ENCODE data around the gene CCL20. TPM values are rescaled to one million over a fixed set of nuclear protein-coding genes. Genes with fewer than 3 reads are reported as not detected.

The CCL20 gene
- total and polyA plus RNA-seq, 2 donors (not counting 3 experiments of a cell fraction or from before 2014, with no cell fraction given) = 0.32 TPM; not detected in 1

DNA sequence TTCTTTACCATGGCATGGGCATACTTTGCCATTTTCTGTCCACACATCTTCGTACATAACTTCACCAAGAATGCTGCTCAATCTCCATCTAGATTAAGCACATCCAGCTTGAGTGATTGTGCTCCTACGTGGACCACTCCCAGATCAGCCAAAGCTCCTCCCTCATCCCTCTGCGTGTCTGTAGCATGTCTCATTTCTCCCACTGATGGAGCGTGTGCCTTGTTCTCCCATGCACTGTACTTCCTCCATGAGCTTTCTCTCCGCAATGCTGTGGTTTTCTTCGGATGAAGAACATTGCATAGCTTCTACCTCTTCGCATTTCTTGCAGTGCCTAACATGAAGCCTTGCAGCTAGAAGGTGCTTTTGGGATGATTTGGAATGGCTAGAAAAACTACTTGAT, 13.5 kb downstream of the CCL20 start:
- no peak overlapping the region for H2AFZ ChIP-seq (ENCODE audit: low read depth, low read length)
- H3K4me2 ChIP-seq (ENCODE audit: insufficient read depth, low read length) = no peak overlapping the region
- dilution Hi-C loops (cut with MboI; ENCODE audit: extremely low pct_ligation_motif_present, low sequenced_read_pairs) = no loop called here

More for the DNA sequence above, 13.5 kb downstream of the CCL20 start:
- Histone ChIP-seq H4K20me1 (replicated peaks; ENCODE audit: control insufficient read depth, extremely low read depth, insufficient read depth, low read length) (no peaks in the 10 kb centered on the region), H3K36me3 (ENCODE audit: control insufficient read depth in 2 of 2, extremely low read depth in 1 of 2, insufficient read depth in 2 of 2, low read length in 2 of 2) (no peaks in the 10 kb centered on the region), H3K9me3 (replicated peaks; ENCODE audit: control insufficient read depth, insufficient read depth, low read length) (no peaks in the 10 kb centered on the region), H3K27ac (ENCODE audit: insufficient read depth, low read depth, low read length) (no peak overlapping the region), H3K4me3 (replicated peaks in 1 of 3; ENCODE audit: insufficient read depth in 1 of 3, low read depth in 1 of 3, low read length in 3 of 3) (no peak overlapping the region), H3K9ac (replicated peaks; ENCODE audit: extremely low read depth, insufficient read depth, low read length) (no peak overlapping the region), H3K27me3 (ENCODE audit: control insufficient read depth in 2 of 2, insufficient read depth in 2 of 2, low read length in 2 of 2) (no peaks in the 10 kb centered on the region), H3K79me2 (ENCODE audit: control insufficient read depth, insufficient read depth, low read length) (no peaks in the 10 kb centered on the region), H3K4me1 (ENCODE audit: control insufficient read depth, extremely low read depth, insufficient read depth, low read length) (no peaks in the 10 kb centered on the region), H3K9me1 (replicated peaks; ENCODE audit: control insufficient read depth, extremely low read depth, insufficient read depth, low read length) (no peaks in the 10 kb centered on the region)
- ChIA-PET CTCF (interaction anchor here (1.2 kb wide), 1 partner anchor 35 kb away, joined by 4 read pairs; no protein-coding TSS in a partner anchor), POLR2A (no interaction called here)
- TF ChIP-seq, protein P1, sequence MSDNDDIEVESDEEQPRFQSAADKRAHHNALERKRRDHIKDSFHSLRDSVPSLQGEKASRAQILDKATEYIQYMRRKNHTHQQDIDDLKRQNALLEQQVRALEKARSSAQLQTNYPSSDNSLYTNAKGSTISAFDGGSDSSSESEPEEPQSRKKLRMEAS (IDR thresholded peaks at IDR 0.05; ENCODE audit: insufficient read depth, insufficient read length) = no peak
- TF ChIP-seq FOS (IDR thresholded peaks at IDR 0.05; ENCODE audit: borderline replicate concordance, insufficient read depth, low read length) = no peak
- TF ChIP-seq POLR2A (IDR thresholded peaks at IDR 0.05; ENCODE audit: low read depth, low read length) = no peak
- no peak for TF ChIP-seq POLR2AphosphoS5 (IDR thresholded peaks at IDR 0.05; ENCODE audit: insufficient read depth, low read depth, low read length)
- TF ChIP-seq EZH2 (IDR thresholded peaks at IDR 0.05; ENCODE audit: borderline replicate concordance, low read depth, low read length, severe bottlenecking) = no peak
- TF ChIP-seq GATA2 (IDR thresholded peaks at IDR 0.05; ENCODE audit: insufficient read depth, insufficient read length, low read depth, low read length) = no peak
- TF ChIP-seq JUN (IDR thresholded peaks at IDR 0.05; ENCODE audit: borderline replicate concordance, insufficient read depth, insufficient read length, low read depth) = no peak
- TF ChIP-seq, protein P2, sequence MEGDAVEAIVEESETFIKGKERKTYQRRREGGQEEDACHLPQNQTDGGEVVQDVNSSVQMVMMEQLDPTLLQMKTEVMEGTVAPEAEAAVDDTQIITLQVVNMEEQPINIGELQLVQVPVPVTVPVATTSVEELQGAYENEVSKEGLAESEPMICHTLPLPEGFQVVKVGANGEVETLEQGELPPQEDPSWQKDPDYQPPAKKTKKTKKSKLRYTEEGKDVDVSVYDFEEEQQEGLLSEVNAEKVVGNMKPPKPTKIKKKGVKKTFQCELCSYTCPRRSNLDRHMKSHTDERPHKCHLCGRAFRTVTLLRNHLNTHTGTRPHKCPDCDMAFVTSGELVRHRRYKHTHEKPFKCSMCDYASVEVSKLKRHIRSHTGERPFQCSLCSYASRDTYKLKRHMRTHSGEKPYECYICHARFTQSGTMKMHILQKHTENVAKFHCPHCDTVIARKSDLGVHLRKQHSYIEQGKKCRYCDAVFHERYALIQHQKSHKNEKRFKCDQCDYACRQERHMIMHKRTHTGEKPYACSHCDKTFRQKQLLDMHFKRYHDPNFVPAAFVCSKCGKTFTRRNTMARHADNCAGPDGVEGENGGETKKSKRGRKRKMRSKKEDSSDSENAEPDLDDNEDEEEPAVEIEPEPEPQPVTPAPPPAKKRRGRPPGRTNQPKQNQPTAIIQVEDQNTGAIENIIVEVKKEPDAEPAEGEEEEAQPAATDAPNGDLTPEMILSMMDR (IDR thresholded peaks at IDR 0.05; ENCODE audit: extremely low read depth in 1 of 2, insufficient read depth in 1 of 2, low read depth in 1 of 2, low read length in 2 of 2) = no peak
- TF ChIP-seq MYC (IDR thresholded peaks at IDR 0.05; ENCODE audit: low read depth, low read length) = no peak
- BruUV-seq (replicated peaks) = no TSS peak
- intact Hi-C loops (cut with micrococcal nuclease) = no loop called here
- FAIRE-seq (no peak), DNase-seq (ENCODE audit: low read depth, low spot score) (no peak)
